Measurements from ENCODE around the gene OBI1. TPM values are rescaled to one million over a fixed set of nuclear protein-coding genes. Genes with fewer than 3 reads are reported as not detected.

OBI1 gene, protein sequence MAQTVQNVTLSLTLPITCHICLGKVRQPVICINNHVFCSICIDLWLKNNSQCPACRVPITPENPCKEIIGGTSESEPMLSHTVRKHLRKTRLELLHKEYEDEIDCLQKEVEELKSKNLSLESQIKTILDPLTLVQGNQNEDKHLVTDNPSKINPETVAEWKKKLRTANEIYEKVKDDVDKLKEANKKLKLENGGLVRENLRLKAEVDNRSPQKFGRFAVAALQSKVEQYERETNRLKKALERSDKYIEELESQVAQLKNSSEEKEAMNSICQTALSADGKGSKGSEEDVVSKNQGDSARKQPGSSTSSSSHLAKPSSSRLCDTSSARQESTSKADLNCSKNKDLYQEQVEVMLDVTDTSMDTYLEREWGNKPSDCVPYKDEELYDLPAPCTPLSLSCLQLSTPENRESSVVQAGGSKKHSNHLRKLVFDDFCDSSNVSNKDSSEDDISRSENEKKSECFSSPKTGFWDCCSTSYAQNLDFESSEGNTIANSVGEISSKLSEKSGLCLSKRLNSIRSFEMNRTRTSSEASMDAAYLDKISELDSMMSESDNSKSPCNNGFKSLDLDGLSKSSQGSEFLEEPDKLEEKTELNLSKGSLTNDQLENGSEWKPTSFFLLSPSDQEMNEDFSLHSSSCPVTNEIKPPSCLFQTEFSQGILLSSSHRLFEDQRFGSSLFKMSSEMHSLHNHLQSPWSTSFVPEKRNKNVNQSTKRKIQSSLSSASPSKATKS
- total RNA-seq (2014; rRNA removed; shearing (Covaris generic)), result 11.1 and 11.8 TPM in 2 replicates
- polyA plus RNA-seq (2014; cell fraction: nucleus; rRNA removed), result 13.8 and 14.3 TPM in 2 replicates

DNA sequence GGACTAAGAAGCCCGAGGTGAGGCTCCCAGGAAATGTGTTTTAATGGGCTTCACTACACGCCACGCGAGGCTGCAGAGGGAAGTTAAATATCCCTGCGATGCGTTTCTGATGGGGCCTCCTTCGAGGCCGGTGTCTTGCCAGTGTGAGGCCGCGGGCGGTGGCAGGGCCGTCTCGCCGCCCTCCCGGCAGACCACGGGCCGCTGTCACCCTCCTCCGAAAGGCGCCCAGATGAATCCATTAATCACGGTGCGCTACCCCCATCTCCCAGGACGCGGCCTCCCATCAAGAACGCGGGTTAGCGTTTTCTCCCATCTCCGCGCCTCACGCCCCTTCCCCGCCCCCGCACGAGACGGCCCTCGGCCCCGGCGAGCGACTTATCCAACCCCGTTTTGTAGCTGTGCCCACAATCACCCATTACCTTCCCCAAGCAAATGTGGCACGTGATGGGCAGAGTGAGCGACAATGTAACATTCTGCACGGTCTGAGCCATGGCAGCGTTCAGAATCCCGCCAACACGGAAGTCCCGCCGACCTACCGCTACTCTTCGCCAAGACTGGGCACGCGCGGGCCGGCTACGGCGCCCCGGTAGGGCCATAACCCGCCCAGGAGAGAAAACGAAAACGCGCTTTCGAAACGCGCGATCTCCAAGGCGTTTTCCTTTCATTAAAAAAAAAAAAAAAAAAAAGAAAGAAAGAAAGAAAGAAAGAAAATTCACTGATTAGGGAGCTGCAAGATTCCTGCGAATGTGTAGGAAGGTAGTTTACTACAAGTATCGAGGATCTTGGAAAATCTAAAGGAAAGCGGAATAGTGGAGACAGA lies at the start of gene OBI1:
TSS of gene OBI1 (minus strand) at position 526 of the 820 bp plus-strand sequence. CDS start at position 491, 35 bp downstream.
- peak; percentile 66 for DNase-seq (ENCODE audit: extremely low read depth, low read depth)

DNA sequence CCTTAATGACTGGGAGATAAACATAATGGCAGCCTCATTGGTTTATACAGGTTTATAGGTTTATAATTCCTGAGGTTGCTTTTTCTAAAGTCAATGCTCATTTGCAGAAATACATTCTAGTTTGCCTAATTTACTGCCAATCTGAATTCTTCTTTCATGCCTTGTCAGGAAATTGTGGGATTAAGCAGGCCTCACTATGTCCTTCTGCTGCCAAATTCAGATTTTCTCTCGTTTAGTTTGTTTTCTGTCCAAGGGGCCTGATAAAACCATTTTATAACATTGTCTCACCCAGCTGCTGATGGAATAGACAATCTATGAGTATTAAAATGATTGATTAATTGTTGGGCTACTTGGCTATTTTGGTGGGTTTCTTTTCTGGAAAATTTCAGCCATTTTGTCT lies 42.4 kb upstream of the OBI1 start:
- no peak for DNase-seq (ENCODE audit: extremely low read depth, low read depth)

DNA sequence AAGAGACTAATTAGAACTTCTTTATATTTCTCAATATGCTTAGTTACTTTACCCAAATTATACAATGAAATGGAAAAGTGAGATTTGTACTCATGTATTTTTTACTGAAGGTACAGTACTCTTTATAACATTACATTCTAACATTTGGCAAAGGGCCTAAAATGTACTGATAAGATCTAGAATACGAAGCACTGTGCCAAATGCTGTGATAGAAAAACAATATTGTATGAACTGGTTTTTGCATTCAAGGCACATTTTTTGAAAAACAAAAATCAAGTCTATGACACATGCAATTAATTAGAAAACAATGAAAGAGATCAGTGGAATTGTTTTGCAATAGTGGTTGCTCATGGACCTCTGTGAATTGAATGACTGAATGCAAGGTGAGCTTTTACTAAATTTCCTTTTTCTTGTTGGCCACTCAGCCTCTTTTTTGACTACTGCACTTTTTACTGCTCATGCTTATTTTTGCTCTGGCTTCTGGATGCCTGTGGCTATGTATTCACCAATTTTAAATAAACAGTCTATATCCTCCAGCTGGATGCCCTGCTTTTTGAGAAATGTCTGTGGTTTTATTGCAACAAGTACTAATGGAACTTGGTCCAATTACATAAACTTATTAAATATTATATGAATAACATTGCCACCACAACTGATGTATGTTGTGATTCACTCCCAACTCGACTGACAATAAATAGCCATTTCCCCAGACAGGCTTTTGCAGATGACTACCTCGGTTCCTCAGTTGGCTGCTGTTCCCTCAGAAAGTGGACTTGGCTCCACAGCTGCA lies 41.4 kb upstream of the OBI1 start:
- no peak for DNase-seq (ENCODE audit: extremely low read depth, low read depth)

DNA sequence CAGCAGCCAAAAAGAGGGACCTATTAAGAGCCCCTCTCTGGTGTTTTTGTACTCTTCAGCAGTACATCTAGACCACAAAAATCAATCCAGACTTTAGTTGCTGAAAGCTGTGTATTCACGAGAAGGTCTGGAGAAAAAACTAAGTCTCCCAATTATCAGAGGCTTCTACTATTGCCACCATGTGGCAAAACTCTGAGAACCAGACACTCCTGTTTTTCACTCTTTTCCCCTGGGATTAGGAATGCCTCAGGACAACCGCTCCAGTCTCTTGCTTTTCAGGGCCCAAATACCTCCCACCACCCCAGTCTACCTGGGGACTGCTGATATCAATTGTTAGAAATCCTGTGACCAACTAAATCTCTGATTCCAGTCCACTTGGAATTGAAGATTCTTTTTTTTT lies 30.1 kb upstream of the OBI1 start:
- no peak for DNase-seq (ENCODE audit: extremely low read depth, low read depth)

DNA sequence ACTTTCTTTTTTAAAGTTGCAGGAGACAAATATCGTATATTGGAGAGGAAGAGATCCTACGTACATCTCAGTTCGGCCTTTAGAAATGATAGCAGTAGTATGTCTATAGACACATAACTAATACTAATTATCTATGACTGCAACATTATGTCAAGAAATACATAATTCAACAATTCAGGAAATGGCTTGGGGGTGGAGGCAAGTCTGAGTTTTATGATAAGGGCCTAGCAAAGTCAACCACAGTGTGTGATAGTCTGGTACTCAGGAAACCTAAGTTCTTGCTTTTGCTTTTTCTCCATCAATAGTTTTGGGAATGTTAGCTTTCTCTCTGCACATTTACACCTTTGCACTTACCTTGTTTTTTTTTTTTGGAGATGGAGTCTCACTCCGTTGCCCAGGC lies 27.5 kb upstream of the OBI1 start:
- no peak for DNase-seq (ENCODE audit: extremely low read depth, low read depth)

DNA sequence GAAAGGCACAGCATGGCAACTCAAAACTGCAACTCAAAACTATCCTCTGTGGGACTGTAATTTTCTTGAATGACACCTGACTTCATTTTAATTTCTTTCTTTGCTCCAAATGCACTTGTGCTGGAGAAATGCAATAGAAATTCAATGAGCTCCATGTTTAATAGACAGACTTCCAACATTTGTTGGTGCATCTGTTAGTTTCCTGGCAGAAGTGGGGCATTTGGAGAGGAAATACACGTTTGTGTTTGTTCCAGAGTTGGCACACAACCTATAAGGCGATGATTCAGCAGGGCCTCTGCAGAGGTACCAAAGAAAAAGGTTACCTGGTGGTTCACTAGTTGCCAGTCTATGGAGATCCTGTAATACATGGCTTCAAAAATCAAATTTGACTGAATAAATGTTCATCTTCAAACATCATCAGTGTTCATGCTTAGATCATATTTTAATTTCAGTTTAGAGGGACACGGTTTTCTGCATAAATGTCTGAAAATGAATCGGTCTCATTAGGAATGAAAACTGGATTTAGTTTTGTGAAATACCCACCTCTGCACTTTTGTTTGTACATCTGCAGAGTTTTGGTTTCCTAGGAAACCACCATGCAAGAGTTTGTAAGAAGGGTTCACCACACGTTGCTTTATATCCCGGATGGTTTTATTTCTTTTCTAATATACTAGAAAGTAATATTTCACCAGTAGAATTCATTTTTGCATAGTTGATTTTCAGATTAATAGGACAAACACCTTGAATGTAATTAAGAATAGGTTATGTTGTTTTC lies 21.8 kb upstream of the OBI1 start:
- DNase-seq (ENCODE audit: extremely low read depth, low read depth), result no peak

DNA sequence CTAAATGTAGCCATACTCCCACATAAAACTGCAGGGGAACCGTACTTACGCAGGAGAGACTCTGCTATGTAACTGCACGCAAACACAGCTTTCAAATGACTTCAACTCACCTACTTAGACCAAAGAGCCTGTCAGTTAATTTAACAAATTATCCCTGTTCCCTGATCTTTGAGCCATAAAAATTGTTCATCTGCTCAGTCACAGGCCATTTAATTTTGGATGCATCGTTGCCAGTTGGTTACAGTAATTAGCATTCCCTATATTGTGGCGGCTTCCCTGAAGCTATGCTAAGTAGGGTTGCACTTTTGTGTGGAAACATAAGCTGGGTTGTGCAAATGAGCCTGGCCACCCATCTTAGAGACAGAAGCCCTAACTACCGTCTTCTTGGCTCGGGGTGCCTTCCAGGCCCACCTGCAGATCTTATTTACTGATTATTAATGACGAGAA lies 21.2 kb upstream of the OBI1 start:
- DNase-seq (ENCODE audit: extremely low read depth, low read depth), result no peak

DNA sequence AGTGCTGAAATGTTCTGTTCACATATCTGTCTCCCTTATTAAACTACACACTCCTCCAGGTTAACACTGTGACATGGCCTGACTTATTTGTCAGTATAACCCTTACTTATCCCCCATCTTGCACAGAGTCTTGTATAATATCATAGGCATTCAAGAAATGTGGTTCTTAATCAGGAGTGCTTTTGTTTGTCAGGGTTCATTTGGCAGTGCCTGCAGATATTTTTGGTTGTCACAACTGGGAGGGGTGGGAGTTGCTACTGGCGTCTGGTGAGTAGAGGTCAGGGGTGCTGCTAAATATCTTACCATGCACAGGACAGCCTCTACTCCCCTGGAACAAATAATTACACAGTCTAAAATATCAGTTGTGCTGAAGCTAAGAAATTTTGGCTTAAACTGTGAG lies 20.4 kb upstream of the OBI1 start:
- no peak for DNase-seq (ENCODE audit: extremely low read depth, low read depth)

DNA sequence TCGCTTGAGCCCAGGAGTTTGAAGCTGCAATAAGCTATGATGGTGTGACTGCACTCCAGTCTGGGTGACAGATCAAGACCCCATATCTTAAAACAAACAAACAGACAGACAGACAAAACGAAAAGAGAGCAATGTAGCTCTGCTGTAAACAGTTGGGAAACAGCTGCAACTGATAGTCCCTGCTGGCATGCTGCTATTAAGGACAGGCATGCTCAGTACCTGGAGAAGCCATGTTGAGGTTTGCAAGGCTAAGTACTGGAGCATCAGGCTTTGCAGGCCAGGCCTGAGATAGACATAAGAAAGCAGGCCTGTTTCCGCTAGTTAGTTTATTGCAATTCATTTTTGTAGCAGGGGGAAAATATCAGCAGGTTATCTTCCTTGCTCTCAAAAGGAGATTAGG lies 16.2 kb upstream of the OBI1 start:
- no peak for DNase-seq (ENCODE audit: extremely low read depth, low read depth)

DNA sequence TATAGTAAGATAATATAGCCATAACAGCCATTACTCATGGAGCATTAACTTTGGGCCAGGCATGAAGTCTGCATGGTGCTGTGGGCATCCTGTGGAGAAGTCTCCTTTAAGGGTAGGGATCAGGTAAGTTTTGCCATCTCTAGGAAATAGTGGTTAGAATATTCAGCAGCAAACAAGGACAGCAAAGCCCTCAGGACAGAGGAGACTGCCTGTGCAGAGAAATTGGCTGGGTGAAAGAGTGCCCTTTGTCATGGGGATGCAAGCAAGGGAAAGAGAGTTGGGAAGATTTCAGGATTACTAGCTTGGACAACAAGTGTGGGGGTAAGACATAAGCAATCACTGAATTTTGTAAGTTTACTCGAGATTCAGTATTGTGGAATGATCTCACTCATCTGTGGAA lies 15.7 kb upstream of the OBI1 start:
- no peak for DNase-seq (ENCODE audit: extremely low read depth, low read depth)

DNA sequence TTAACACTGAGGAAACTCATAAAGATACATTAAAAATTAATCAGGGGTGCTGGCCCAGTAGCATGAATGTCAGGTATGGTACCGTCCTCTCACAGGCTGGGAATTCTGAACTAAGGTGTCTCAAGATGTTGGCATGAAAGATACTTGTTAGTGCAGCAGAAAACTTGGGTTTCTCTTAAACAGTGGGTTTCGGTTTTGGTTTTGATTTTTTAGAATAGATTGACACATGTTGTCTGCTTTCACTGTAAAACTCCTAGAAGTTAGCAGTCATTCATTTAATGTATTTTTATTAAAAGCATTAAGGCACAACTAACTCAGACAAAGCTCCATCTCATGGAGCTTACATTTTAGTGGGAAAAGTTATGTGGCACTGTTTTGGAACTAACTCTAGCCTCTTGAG lies 3.5 kb upstream of the OBI1 start:
- DNase-seq (ENCODE audit: extremely low read depth, low read depth), result no peak

DNA sequence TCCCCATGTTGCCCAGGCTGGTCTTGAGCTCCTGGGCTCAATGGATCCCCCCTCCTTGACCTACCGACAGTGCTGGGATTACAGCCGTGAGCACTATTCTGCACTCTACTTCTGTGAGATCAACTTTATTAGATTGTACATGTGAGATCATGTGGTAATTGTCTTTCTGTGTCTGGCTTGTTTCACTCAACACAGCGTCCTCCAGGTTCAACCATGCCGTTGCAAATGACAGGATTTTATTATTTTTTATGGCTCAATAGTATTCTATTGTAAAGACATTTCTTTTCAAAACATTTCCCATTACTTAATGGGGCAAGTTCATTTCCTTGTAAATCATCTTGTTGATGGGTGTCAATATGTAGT lies 1.5 kb upstream of the OBI1 start:
- DNase-seq (ENCODE audit: extremely low read depth, low read depth), result no peak

DNA sequence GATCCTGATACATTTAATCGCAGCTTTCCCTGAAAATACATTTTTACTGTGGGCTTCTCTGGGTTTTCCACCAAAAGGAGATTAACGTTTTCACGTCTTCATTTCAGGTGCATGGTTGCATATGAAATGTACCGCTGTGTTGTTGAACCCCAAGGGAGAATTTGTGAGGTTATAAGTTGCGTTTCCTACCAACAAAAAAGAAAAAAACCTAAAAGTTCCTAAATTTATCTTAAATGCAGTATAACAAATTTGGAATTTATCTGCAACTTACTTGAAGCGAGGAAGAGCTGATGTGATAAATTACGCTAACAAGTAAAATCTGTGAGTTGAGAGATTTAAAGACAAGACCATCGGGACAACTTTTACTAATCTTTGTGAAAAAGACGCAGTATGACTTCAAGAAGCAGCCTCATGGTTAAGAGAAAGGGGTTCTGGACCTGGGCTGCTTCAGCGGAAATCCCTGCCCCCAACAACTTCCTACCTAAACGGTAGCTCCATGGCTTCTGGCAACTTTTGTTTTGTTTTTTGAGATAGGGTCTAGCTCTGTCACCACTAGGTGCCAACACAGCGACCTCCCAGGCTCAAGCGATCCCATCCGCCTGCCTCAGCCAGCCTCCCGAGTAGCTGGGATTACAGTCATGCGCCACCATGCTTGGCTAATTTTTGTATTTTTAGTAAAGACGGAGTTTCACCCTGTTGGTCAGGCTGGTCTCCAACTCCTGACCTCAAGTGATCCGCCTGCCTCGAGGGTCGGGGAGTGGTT lies 958 bp upstream of the OBI1 start:
- no peak for DNase-seq (ENCODE audit: extremely low read depth, low read depth)

DNA sequence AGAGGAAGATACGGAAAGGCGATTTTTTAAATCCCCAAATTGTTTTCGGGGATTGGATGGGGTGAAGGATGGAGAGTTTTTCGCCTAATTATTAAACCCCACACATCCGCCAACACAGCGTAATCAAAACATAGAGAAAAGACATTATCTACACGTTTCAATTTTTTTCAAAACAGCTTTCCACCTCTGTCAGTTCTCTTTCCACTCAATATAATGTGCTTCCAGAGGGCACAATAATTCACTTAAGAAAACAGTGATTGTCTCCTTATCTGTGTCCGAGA lies 435 bp upstream of the OBI1 start:
- no peak for DNase-seq (ENCODE audit: extremely low read depth, low read depth)

DNA sequence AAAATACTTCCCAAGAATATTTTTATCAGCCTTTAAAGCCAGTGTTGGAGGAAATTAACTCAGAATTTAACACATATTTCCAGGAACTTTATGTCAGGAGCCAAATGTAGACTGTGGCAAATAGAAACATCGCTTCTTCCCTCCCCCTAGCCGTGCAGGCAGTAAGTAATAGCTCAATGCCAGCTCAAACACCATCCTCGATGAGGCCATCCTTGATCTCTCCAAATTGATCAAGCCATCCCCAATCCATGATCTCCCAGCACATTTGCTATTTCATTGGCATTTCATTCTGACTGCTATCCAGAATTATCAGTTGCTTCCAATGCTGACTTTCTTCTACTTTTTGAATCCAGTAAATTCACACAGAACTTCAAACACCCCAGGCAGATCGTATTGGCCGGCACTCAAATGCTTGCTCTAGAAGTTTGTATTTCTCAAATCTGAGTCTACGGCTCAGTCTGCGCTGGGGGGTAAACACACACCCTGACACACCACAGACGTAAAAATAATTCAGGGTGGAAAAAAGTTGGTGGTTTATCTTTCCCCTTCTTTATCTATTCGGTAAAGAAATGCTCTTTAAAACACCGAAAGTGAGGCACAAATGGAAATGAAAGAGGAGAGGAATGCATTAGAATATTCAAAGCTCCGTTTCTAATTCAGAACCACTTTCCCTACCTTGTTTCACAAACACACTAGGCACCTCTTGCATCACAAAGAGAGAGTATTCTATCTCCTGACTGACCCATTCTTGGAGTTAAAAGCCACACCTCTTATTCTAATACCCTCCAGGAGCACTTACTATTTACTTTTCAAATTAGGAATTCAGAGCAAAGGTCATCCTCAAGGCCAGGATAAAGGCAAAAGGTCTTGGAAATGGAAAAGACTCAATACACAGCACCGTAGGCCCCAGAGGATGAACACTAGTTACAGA lies 991 bp downstream of the OBI1 start:
- DNase-seq (ENCODE audit: extremely low read depth, low read depth), result no peak

DNA sequence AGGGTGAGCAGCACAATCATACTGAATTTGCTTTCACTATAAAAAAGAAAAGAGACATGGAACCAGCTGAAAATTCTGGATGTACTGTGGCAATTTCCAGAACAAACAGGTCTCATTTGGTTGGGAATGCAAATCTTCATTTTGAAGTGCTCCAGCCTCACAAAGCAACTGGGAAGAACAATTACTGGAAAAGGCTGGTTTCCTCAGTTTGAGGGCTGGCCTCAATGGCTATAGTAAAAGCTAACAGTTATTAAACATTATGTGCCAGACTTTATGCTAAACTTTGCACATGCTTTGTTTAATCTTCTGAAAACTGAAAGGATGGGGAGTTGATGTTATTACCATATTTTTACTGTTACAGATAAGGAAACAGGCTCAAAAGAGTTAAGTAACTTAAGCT lies 3.0 kb downstream of the OBI1 start:
- DNase-seq (ENCODE audit: extremely low read depth, low read depth), result no peak

DNA sequence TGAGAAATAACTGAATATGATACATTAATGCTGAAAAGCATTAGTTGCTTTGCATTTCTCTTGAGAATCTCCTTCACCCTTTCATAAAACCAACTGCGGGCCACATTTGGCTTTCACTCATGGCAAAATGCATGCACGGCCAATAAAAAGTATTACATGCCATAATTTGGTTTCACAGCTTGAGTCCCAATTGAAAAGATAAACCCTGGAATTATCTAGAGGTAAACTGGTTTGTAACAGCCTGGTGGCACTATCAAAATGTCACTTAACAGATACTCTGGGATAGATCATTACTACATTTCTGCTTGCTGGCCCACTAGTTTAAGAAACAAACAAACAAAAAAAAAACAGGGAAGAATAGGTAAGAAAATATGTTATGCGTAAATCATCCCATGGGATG lies 3.9 kb downstream of the OBI1 start:
- no peak for DNase-seq (ENCODE audit: extremely low read depth, low read depth)

DNA sequence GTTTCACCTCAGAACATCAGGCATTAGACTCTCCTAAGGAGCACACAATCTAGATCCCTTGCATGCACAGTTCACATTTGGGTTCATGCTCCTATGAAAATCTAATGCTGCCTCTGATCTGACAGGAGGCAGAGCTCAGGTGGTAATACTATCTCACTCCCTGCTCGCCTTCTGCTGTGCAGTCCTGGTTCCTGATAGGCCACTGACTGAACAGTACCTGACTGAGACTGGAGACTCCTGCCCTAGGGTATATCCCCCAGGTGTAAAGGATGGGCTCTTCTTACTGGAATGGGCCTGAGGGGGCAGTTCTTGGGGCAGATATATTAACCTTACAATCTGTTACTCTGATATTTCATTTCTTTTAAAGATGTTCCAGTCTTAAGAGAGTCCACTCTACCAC lies 6.3 kb downstream of the OBI1 start:
- DNase-seq (ENCODE audit: extremely low read depth, low read depth), result no peak
